Measurements from ENCODE around the gene UGGT2. TPM values are rescaled to one million over a fixed set of nuclear protein-coding genes. Genes with fewer than 3 reads are reported as not detected.

Gene UGGT2
- total RNA-seq, 1 experiment from 2014 or later = 34.5 TPM

DNA sequence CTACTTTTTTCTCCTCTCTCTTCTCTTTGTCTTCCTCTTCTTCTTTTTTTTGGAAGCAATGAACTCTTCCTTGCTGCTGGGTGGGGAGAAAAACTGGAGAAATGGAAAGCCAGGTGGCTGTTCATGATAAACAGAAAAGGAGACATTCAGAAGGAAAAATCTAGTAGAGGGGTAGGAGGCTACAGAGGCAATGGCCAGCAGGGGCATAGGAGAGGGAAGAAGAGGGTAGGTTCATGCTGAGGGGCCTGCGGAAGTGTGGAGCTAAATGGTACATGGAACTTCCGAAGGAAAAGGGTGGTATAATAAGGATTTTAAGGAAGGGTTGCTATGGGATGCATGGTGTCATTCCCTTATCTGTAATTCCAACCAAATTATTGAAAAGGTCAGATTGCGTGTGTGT, 19.2 kb upstream of the UGGT2 start:
- H2BK120ac ChIP-seq (ENCODE audit: low read depth, low read length, poor library complexity, severe bottlenecking) = no peak overlapping the region
- H2BK12ac ChIP-seq (ENCODE audit: insufficient read length, low read depth, low read length) = no peak overlapping the region
- peak; percentile 43 for DNase-seq
- Mint-ChIP-seq H3K36me3 (ENCODE audit: insufficient read depth in 1 of 3, low read depth in 3 of 3) (no peaks in the 10 kb centered on the region), H3K4me1 (peaks cover 3 to 6% of the 10 kb centered on the region in 2 experiments), H3K9me3 (no peaks in the 10 kb centered on the region), H3K27ac (no peak overlapping the region), H3K27me3 (ENCODE audit: low read depth) (no peaks in the 10 kb centered on the region), H3K4me3 (no peak overlapping the region)
- H3K4ac ChIP-seq (ENCODE audit: low read depth, low read length) = no peak overlapping the region
- H3K27me3 ChIP-seq (ENCODE audit: insufficient read depth, low read length) = no peaks in the 10 kb centered on the region
- H3T11ph ChIP-seq (ENCODE audit: low read length) = no peak overlapping the region
- no peaks in the 10 kb centered on the region for H3K9me3 ChIP-seq (ENCODE audit: control insufficient read depth, low read depth, low read length)
- H4K8ac ChIP-seq (replicated peaks; ENCODE audit: insufficient read length, low read depth, low read length) = no peak overlapping the region
- no peak overlapping the region for H3K27ac ChIP-seq (ENCODE audit: insufficient read length, low read depth, low read length)
- TF ChIP-seq CTCF (conservative IDR thresholded peaks at IDR 0.05) = peak; percentile 61
- no peaks in the 10 kb centered on the region for H3K79me1 ChIP-seq (ENCODE audit: insufficient read depth, low read depth, low read length, poor library complexity, severe bottlenecking)
- H2BK15ac ChIP-seq (ENCODE audit: low read depth, low read length) = no peak overlapping the region
- H3K79me2 ChIP-seq (ENCODE audit: insufficient read depth, low read length) = no peaks in the 10 kb centered on the region
- H4K91ac ChIP-seq (ENCODE audit: insufficient read length, low read depth, low read length) = no peak overlapping the region
- H3K23ac ChIP-seq (ENCODE audit: insufficient read length, low read depth, low read length) = no peak overlapping the region
- H3K18ac ChIP-seq (ENCODE audit: insufficient read length, low read depth, low read length) = no peak overlapping the region
- no peak overlapping the region for H2AK5ac ChIP-seq (ENCODE audit: insufficient read length, low read length)
- no peak overlapping the region for H4K5ac ChIP-seq (ENCODE audit: insufficient read length, low read depth, low read length)
- H3K9ac ChIP-seq (ENCODE audit: extremely low read depth, insufficient read length, low read length) = no peak overlapping the region
- no peaks in the 10 kb centered on the region for H3K23me2 ChIP-seq (ENCODE audit: insufficient read length, low read depth, low read length, poor library complexity, severe bottlenecking)
- no peak overlapping the region for H2BK5ac ChIP-seq (ENCODE audit: insufficient read length, low read length)
- H3K14ac ChIP-seq (ENCODE audit: insufficient read depth, low read length) = no peak overlapping the region
- H3K4me1 ChIP-seq (ENCODE audit: insufficient read depth, low read length) = no peaks in the 10 kb centered on the region
- H2BK20ac ChIP-seq (ENCODE audit: low read depth, low read length, poor library complexity, severe bottlenecking) = no peak overlapping the region
- no peak overlapping the region for H2AFZ ChIP-seq (ENCODE audit: low read length)
- H4K20me1 ChIP-seq (ENCODE audit: control insufficient read depth, insufficient read depth, insufficient read length) = no peaks in the 10 kb centered on the region
- no peak overlapping the region for H3K56ac ChIP-seq (ENCODE audit: insufficient read length, low read depth, low read length)
- no peak overlapping the region for H3K4me2 ChIP-seq (ENCODE audit: insufficient read depth, insufficient read length, low read length)
- no CpG with 5 or more reads among the region's 3 CpGs for WGBS (ENCODE audit: extremely low coverage, insufficient read length, low lambda C conversion rate)
